Measurements from ENCODE around the gene SLC24A4.

GRCh38 chr14:92412912-92413311 is 89.9 kb downstream of the SLC24A4 start:
- TF ChIP-seq POLR2AphosphoS5 (IDR thresholded peaks at IDR 0.05) (no peak), MXI1 (conservative IDR thresholded peaks at IDR 0.05; ENCODE audit: poor library complexity, severe bottlenecking) (no peak), RAD21 (conservative IDR thresholded peaks at IDR 0.05) (no peak), REST (IDR thresholded peaks at IDR 0.05; ENCODE audit: borderline replicate concordance) (no peak), TAF1 (IDR thresholded peaks at IDR 0.05; ENCODE audit: low read depth) (no peak), EZH2 (IDR thresholded peaks at IDR 0.05; ENCODE audit: borderline replicate concordance, insufficient read depth, low read length, poor library complexity, severe bottlenecking) (no peak), EP300 (conservative IDR thresholded peaks at IDR 0.05; ENCODE audit: poor library complexity, severe bottlenecking) (no peak), SMC3 (conservative IDR thresholded peaks at IDR 0.05; ENCODE audit: poor library complexity) (no peak)
- TF ChIP-seq, protein P1, sequence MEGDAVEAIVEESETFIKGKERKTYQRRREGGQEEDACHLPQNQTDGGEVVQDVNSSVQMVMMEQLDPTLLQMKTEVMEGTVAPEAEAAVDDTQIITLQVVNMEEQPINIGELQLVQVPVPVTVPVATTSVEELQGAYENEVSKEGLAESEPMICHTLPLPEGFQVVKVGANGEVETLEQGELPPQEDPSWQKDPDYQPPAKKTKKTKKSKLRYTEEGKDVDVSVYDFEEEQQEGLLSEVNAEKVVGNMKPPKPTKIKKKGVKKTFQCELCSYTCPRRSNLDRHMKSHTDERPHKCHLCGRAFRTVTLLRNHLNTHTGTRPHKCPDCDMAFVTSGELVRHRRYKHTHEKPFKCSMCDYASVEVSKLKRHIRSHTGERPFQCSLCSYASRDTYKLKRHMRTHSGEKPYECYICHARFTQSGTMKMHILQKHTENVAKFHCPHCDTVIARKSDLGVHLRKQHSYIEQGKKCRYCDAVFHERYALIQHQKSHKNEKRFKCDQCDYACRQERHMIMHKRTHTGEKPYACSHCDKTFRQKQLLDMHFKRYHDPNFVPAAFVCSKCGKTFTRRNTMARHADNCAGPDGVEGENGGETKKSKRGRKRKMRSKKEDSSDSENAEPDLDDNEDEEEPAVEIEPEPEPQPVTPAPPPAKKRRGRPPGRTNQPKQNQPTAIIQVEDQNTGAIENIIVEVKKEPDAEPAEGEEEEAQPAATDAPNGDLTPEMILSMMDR (IDR thresholded peaks at IDR 0.05; ENCODE audit: poor library complexity, severe bottlenecking): no peak

All from neural cell (in vitro differentiated cells).